NB4 (cell line): ENCODE results near the gene HELZ.
"Not testable (repeated sequence)": the region's sequence is repeated elsewhere in the genome, so short reads cannot be mapped to it uniquely, and the experiment has no call there.

Experiments
- DNase-seq: peaks from one replicate; pipeline ENCODE4 v3.0.0; 2010; ENCODE audit warnings: low read depth
- H3K4me3 ChIP-seq: one replicate; pipeline ENCODE4 v1.5.1; 2011; ENCODE audit warnings: mild to moderate bottlenecking, low read depth, low read length, moderate library complexity
- CTCF ChIP-seq: IDR thresholded peaks from one replicate; pipeline ENCODE4 v1.5.1; 2012; ENCODE audit warnings: low read depth, low read length
- MAX ChIP-seq: IDR thresholded peaks from 2 replicates; pipeline ENCODE4 v1.6.1; 2011; ENCODE audit warnings: low read depth, low read length
- MYC ChIP-seq: IDR thresholded peaks from 2 replicates; pipeline ENCODE4 v1.6.1; 2011; ENCODE audit warnings: low read depth, low read length
- POLR2A ChIP-seq: IDR thresholded peaks from 2 replicates; pipeline ENCODE4 v1.6.1; 2011; ENCODE audit warnings: mild to moderate bottlenecking; ENCODE audit not compliant: insufficient read length; ENCODE audit errors: extremely low read depth

Gene HELZ

DNA sequence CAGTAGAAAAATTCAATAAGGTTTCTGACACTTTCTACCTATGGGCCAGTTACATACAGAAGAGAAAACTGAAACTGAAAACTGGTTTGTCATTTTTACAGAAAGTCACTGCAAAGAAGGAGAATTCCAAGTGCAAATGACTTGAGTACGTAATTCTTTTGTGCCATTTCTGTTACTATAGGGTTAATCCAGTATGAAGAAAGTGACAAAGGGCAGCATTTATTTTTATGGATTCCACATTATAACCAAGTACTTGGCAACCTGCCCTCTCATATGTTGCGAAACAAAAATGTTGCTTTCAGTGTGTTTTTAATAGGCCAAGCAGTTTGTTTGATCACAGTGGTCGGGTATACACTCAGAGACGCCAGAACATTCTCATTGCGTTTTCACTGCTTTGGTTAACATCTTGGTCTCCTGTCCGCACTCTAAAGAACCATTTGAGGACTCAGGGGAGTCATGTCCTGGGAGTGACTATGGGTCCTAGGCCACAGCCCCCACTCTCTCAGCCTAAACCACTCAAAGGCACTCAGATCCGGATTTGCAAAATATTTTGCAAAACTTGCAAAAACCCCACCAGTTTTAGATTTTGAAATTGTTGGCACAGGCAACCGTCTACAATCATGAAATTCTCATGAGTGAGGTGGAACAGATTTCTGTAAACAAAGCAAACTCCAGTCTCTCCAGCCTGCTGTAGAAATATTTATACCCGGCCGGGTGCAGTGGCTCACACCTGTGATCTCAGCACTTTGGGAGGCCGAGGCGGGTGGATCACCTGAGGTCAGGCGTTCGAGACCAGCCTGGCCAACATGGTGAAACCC is 15.4 kb upstream of the HELZ start:
- peak overlapping the region; percentile 27 for H3K4me3 ChIP-seq
- peak; percentile 85 for DNase-seq
- TF ChIP-seq MYC = no peak
- TF ChIP-seq POLR2A = no peak
- no peak for TF ChIP-seq CTCF
- no peak for TF ChIP-seq MAX

- TF ChIP-seq MYC (no peak), POLR2A (no peak), MAX (peak; percentile 45; the same call in 1 of the 2 replicates), CTCF (no peak)
- DNase-seq = peak; percentile 79
- no peak overlapping the region for H3K4me3 ChIP-seq
These were observed 13.9 kb upstream of the HELZ start for GRCh38 chr17:67258821-67259468.

- no peak overlapping the region for H3K4me3 ChIP-seq
- TF ChIP-seq MYC = no peak
- TF ChIP-seq MAX = no peak
- no peak for TF ChIP-seq POLR2A
- TF ChIP-seq CTCF = no peak
- no peak for DNase-seq
These were observed 11.2 kb upstream of the HELZ start for GRCh38 chr17:67256075-67256732.

DNA sequence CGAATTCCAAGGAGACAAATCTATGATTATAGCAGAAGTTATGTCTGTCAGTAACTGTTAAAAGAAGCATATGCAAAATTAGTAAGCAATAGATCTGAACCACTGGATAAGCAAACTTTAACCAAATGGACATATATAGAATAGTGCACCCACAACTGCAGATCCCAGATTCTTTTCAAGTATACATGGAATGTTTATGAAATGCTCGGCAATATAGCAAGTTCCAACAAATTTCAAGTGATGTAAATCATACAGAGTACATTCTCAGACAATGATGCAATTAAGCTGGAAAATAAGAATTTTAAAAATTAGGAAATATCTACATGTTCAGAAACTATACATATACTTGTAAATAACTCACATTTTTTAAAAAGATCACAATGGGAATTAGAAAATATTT is 8.4 kb upstream of the HELZ start:
- no peak for TF ChIP-seq CTCF
- TF ChIP-seq POLR2A = no peak
- no peak for TF ChIP-seq MYC
- TF ChIP-seq MAX = no peak
- no peak overlapping the region for H3K4me3 ChIP-seq
- no peak for DNase-seq

DNA sequence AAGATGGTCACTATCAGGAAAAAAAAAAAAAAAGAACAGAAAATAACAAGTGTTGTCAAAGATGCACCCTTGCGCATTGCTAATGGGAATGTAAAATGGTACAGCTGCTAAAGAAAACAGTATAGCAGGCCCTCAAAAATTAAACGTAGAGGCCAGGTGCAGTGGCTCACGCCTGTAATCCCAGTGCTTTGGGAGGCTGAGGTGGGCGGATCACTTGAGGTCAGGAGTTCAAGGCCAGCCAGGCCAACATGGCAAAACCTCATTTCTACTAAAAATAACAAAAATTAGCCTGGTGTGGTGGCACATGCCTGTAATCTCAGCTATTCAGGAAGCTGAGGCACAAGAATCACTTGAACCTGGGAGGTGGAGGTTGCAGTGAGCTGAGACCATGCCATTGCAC is 6.6 kb upstream of the HELZ start:
- not testable (repeated sequence) for DNase-seq, H3K4me3 ChIP-seq

DNA sequence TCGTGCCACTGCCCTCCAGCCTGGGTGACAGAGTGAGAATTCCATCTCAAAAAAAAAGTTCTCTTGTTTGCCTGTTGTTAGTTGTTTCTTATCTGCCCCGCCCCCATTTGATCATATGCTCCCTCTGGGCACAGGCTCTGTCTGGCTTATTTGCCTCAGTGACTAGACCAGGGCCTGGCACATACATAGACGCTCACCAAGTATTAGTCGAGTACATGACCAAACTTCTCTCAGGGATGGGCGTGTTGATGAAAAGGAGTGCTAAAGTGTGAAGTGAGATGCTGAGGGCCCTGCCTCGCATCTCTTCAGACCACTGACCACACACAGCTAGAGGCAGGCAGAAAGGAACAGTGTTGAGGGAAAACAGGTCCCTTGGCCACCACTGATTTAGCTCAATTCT is 3.3 kb upstream of the HELZ start:
- DNase-seq = no peak
- no peak overlapping the region for H3K4me3 ChIP-seq
- no peak for TF ChIP-seq MAX
- no peak for TF ChIP-seq CTCF
- no peak for TF ChIP-seq POLR2A
- TF ChIP-seq MYC = no peak
